HFF-Myc (cell line): ENCODE data around the gene COL4A6.

ENCODE experiments used
- DNase-seq: peaks from one replicate; pipeline ENCODE4 v3.0.0-alpha.2; 2011; ENCODE audit warnings: low read depth; ENCODE audit errors: extremely low read depth
- H3K4me3 ChIP-seq: replicated peaks from 2 replicates; pipeline ENCODE4 v1.5.1; 2011; ENCODE audit warnings: low read depth, mild to moderate bottlenecking, control low read depth, low read length
- CTCF ChIP-seq: IDR thresholded peaks from 2 replicates; pipeline ENCODE4 v1.5.1; 2012; ENCODE audit warnings: mild to moderate bottlenecking, low read depth, low read length, control low read depth; ENCODE audit errors: missing control alignments

COL4A6 gene

GRCh38 chrX:108456971-108457477 is 18.8 kb upstream of the COL4A6 start:
- no peak for DNase-seq
- no peak for TF ChIP-seq CTCF
- H3K4me3 ChIP-seq: no peak overlapping the region

GRCh38 chrX:108453841-108454240 is 15.6 kb upstream of the COL4A6 start:
- TF ChIP-seq CTCF: no peak
- DNase-seq: no peak
- H3K4me3 ChIP-seq: no peak overlapping the region

- no peak overlapping the region for H3K4me3 ChIP-seq
- no peak for TF ChIP-seq CTCF
- DNase-seq: no peak
These were observed 9.1 kb upstream of the COL4A6 start for GRCh38 chrX:108447303-108447702.

DNA sequence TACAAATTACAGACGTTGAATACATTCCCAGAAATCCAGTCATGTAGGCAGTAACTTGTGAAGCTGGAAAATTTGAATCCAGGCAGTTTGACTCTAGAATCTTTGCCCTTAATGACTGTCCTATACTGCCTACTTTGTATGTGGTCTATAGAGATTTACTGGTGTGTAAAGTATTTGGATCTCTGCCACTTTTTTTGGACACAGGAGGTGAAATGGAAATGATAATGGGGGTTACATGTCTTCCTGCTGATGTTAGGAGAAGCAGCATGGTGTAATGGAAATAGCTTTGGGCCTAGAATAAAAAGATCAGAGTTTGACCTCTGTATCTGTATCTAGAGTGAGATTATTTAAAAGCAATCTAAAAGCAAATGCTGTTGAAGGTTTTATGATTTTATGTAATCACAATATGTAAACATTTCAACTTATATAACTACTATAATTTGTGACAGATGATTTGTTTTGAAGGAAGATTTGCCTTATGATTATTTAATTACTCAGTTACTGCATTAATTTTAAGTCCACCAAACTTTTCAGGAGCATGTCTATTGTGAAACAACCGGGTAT is 4.8 kb upstream of the COL4A6 start:
- no peak overlapping the region for H3K4me3 ChIP-seq
- DNase-seq: no peak
- no peak for TF ChIP-seq CTCF

GRCh38 chrX:108439961-108440696 is 1.9 kb upstream of the COL4A6 start:
- no peak for TF ChIP-seq CTCF
- no peak for DNase-seq
- peak overlapping the region; percentile 59 for H3K4me3 ChIP-seq

DNA sequence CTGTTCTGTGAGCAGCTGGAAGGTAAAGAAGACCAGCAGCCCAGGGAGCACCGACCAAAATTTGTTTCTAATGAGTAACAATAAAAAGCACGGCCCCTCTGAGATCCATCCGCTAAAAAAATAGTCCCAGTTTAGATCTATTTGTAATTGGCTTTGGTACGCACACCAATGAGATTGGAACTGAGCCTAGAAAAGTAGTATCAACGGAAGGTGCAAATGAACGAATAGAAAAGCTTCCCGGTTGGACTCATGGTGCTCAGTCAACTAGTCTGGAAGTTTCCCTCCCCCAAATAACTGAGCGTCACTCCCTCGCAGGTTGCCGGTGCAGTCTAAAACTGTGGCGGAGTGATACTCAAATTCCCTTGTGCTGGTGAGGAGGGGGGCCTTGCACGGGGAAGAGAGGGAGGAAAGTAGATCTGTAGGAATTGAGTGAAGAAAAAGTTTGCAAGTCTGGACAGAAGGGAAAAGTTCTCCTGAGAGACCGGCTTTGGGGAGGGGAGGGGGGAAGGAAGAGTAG is 1.3 kb upstream of the COL4A6 start, which contains the start of gene COL4A5:
TSS of gene COL4A5 (plus strand) at position 413 of the 517 bp plus-strand sequence. CDS start 288 bp downstream, outside the sequence.
- no peak for TF ChIP-seq CTCF
- H3K4me3 ChIP-seq: peak within 1 kb of the TSS; percentile 59
- DNase-seq: peak; percentile 40
